OCI-LY1 (cell line): ENCODE data around the gene GLIS1.

ENCODE experiments used
- H2AFZ ChIP-seq: fragments of 200-600 bp; sonication (generic), shearing (Covaris generic); 2 replicates; pipeline ENCODE4 v1.6.0; 2014; ENCODE audit warnings: antibody characterized with exemption, mild to moderate bottlenecking, low read length
- H3F3A ChIP-seq: fragments of 200-600 bp; sonication (generic), shearing (Covaris generic); 2 replicates; pipeline ENCODE4 v1.6.0; 2014; ENCODE audit warnings: mild to moderate bottlenecking, antibody characterized with exemption, low read length, moderate library complexity; ENCODE audit not compliant: insufficient read depth
- H3K27ac ChIP-seq: fragments of 200-600 bp; sonication (generic); 2 replicates; pipeline ENCODE4 v1.5.1; 2014; ENCODE audit warnings: low read length, mixed run types, mild to moderate bottlenecking, low read depth; ENCODE audit not compliant: poor library complexity, severe bottlenecking
- H3K27me3 ChIP-seq: fragments of 200-600 bp; sonication (generic); 2 replicates; pipeline ENCODE4 v1.6.0; 2014; ENCODE audit warnings: antibody characterized with exemption, mild to moderate bottlenecking, low read length, moderate library complexity; ENCODE audit not compliant: insufficient read depth
- H3K36me3 ChIP-seq: fragments of 200-600 bp; sonication (generic); 2 replicates; pipeline ENCODE4 v1.6.1; 2014; ENCODE audit warnings: mild to moderate bottlenecking, antibody characterized with exemption, low read length, moderate library complexity, mixed read lengths; ENCODE audit not compliant: insufficient read depth
- H3K4me1 ChIP-seq: fragments of 200-600 bp; sonication (generic); 2 replicates; pipeline ENCODE4 v1.5.1; 2014; ENCODE audit warnings: mild to moderate bottlenecking, low read length, moderate library complexity; ENCODE audit not compliant: insufficient read depth, severe bottlenecking
- H3K4me2 ChIP-seq: fragments of 200-600 bp; sonication (generic), shearing (Covaris generic); 2 replicates; pipeline ENCODE4 v1.6.1; 2014; ENCODE audit warnings: low read length
- H3K4me3 ChIP-seq: fragments of 200-600 bp; sonication (generic); 2 replicates; pipeline ENCODE4 v1.5.1; 2014; ENCODE audit warnings: low read length, low read depth, mild to moderate bottlenecking, mixed read lengths; ENCODE audit not compliant: poor library complexity, severe bottlenecking
- H3K79me2 ChIP-seq: fragments of 200-600 bp; shearing (Covaris generic); 2 replicates; pipeline ENCODE4 v1.6.1; 2016; ENCODE audit warnings: mixed run types, low read length, mixed read lengths; ENCODE audit not compliant: insufficient read depth
- H3K9ac ChIP-seq: fragments of 200-600 bp; sonication (generic), shearing (Covaris generic); 2 replicates; pipeline ENCODE4 v1.6.1; 2014; ENCODE audit warnings: mild to moderate bottlenecking, low read length, mixed read lengths
- H3K9me2 ChIP-seq: fragments of 200-600 bp; sonication (generic), shearing (Covaris generic); 2 replicates; pipeline ENCODE4 v1.6.1; 2014; ENCODE audit warnings: low read depth, mild to moderate bottlenecking, low read length, mixed read lengths
- H3K9me3 ChIP-seq: fragments of 200-600 bp; shearing (Covaris generic); 2 replicates; pipeline ENCODE4 v1.6.1; 2014; ENCODE audit warnings: low read length, mixed read lengths
- H4K20me1 ChIP-seq: fragments of 200-600 bp; sonication (generic), shearing (Covaris generic); 2 replicates; pipeline ENCODE4 v1.6.0; 2016; ENCODE audit warnings: mild to moderate bottlenecking, low read length; ENCODE audit not compliant: insufficient read depth
- CTCF ChIP-seq: fragments of 200-600 bp; sonication (generic), shearing (Covaris generic); IDR thresholded peaks from 2 replicates; pipeline ENCODE4 v1.5.1; 2017; ENCODE audit warnings: mild to moderate bottlenecking, antibody characterized with exemption, low read length, moderate library complexity, mixed read lengths
- EZH2 ChIP-seq: fragments of 200-600 bp; sonication (generic), shearing (Covaris generic); IDR thresholded peaks from 2 replicates; pipeline ENCODE4 v1.8.0; 2017; ENCODE audit warnings: borderline replicate concordance, mixed run types, mild to moderate bottlenecking, antibody characterized with exemption, low read length, moderate library complexity, mixed read lengths

GLIS1 gene

GRCh38 chr1:53661496-53661895, 77.5 kb downstream of the GLIS1 start:
- H4K20me1 ChIP-seq: no peaks in the 10 kb centered on the region
- H3K9me3 ChIP-seq: no peaks in the 10 kb centered on the region
- no peaks in the 10 kb centered on the region for H3K9me2 ChIP-seq
- TF ChIP-seq CTCF (no peak), EZH2 (no peak)
- no peak overlapping the region for H3K4me2 ChIP-seq
- H3K79me2 ChIP-seq: no peaks in the 10 kb centered on the region
- H2AFZ ChIP-seq: no peak overlapping the region
- no peaks in the 10 kb centered on the region for H3F3A ChIP-seq
- H3K27me3 ChIP-seq: no peaks in the 10 kb centered on the region
- no peaks in the 10 kb centered on the region for H3K36me3 ChIP-seq
- H3K27ac ChIP-seq: no peak overlapping the region
- no peak overlapping the region for H3K4me3 ChIP-seq
- no peak overlapping the region for H3K9ac ChIP-seq
- H3K4me1 ChIP-seq: no peaks in the 10 kb centered on the region

- Histone ChIP-seq H3K9me3 (no peaks in the 10 kb centered on the region), H3F3A (no peaks in the 10 kb centered on the region), H3K27ac (no peak overlapping the region), H3K4me3 (no peak overlapping the region), H3K79me2 (no peaks in the 10 kb centered on the region), H2AFZ (no peak overlapping the region), H3K4me1 (no peaks in the 10 kb centered on the region), H3K9ac (no peak overlapping the region), H3K4me2 (no peak overlapping the region), H3K27me3 (no peaks in the 10 kb centered on the region), H3K36me3 (no peaks in the 10 kb centered on the region), H3K9me2 (no peaks in the 10 kb centered on the region), H4K20me1 (no peaks in the 10 kb centered on the region)
- TF ChIP-seq EZH2: no peak
- TF ChIP-seq CTCF: no peak
Measured at GRCh38 chr1:53660666-53661065, 78.3 kb downstream of the GLIS1 start.

GRCh38 chr1:53659436-53659835, 79.5 kb downstream of the GLIS1 start:
- no peaks in the 10 kb centered on the region for H3K4me1 ChIP-seq
- TF ChIP-seq CTCF (no peak), EZH2 (no peak)
- no peaks in the 10 kb centered on the region for H3K36me3 ChIP-seq
- H4K20me1 ChIP-seq: no peaks in the 10 kb centered on the region
- no peak overlapping the region for H3K27ac ChIP-seq
- H3F3A ChIP-seq: no peaks in the 10 kb centered on the region
- H3K4me2 ChIP-seq: no peak overlapping the region
- H3K4me3 ChIP-seq: no peak overlapping the region
- H3K9me3 ChIP-seq: no peaks in the 10 kb centered on the region
- no peak overlapping the region for H3K9ac ChIP-seq
- no peaks in the 10 kb centered on the region for H3K27me3 ChIP-seq
- no peak overlapping the region for H2AFZ ChIP-seq
- H3K9me2 ChIP-seq: no peaks in the 10 kb centered on the region
- H3K79me2 ChIP-seq: no peaks in the 10 kb centered on the region
